ENCODE results near the gene BCAS3. TPM values are rescaled to one million over a fixed set of nuclear protein-coding genes. Genes with fewer than 3 reads are reported as not detected.

The BCAS3 gene
- total RNA-seq, 4 donors from 2014 or later: 41.0 to 81.4 (median 45.6) TPM

DNA sequence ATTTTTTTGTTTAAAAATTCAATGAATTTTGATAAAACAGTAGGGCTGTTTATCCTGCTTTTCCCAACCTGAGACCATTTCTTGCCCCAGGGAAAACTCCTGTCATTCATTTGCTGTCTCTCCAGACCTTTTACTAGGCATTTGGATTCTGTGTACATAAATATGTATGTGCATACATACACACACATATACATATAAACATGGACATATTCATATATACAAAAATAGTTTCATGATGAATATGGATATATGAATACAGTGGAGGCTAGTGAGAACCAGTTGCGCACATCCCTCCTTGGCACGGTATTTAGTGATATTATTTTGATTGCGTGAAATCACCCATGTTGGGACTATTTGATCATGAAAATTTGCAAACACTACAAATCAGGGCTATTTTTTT, 269.9 kb downstream of the BCAS3 start:
- no peak for DNase-seq (ENCODE audit: low spot score in 2 of 2)
- H3K27me3 ChIP-seq: no peaks in the 10 kb centered on the region
- no peaks in the 10 kb centered on the region for H3K9me3 ChIP-seq
- TF ChIP-seq, protein P1, sequence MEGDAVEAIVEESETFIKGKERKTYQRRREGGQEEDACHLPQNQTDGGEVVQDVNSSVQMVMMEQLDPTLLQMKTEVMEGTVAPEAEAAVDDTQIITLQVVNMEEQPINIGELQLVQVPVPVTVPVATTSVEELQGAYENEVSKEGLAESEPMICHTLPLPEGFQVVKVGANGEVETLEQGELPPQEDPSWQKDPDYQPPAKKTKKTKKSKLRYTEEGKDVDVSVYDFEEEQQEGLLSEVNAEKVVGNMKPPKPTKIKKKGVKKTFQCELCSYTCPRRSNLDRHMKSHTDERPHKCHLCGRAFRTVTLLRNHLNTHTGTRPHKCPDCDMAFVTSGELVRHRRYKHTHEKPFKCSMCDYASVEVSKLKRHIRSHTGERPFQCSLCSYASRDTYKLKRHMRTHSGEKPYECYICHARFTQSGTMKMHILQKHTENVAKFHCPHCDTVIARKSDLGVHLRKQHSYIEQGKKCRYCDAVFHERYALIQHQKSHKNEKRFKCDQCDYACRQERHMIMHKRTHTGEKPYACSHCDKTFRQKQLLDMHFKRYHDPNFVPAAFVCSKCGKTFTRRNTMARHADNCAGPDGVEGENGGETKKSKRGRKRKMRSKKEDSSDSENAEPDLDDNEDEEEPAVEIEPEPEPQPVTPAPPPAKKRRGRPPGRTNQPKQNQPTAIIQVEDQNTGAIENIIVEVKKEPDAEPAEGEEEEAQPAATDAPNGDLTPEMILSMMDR (IDR thresholded peaks at IDR 0.05): no peak
- TF ChIP-seq EP300 (IDR thresholded peaks at IDR 0.05): no peak
- TF ChIP-seq POLR2A (IDR thresholded peaks at IDR 0.05): no peak
- TF ChIP-seq POLR2AphosphoS5 (IDR thresholded peaks at IDR 0.05): no peak
- WGBS: 99% methylated on average over 3 of the region's 3 CpGs
- no peak overlapping the region for H3K4me3 ChIP-seq
- H3K36me3 ChIP-seq: no peaks in the 10 kb centered on the region
- no peak overlapping the region for H3K27ac ChIP-seq
- H3K4me1 ChIP-seq: no peaks in the 10 kb centered on the region

DNA sequence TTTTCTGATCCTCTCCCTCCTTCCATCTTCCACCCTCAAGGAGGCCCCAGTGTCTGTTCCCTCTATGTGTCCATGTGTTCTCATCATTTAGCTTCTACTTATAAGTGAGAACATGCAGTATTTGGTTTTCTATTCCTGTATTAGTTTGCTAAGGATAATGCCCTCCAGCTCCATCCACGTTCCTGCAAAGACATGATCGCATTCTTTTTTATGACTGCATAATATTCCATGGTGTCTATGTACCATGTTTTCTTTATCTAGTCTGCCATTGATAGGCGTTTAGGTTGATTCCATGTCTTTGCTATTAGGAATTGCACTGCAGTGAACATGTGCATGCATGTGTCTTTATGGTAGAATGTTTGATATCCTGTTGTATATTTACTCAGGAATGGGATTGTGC, 275.1 kb downstream of the BCAS3 start:
- H3K36me3 ChIP-seq: no peaks in the 10 kb centered on the region
- H3K4me3 ChIP-seq: no peak overlapping the region
- no peaks in the 10 kb centered on the region for H3K27me3 ChIP-seq
- WGBS: 96% methylated on average over 3 of the region's 3 CpGs
- no peak for DNase-seq (ENCODE audit: low spot score in 2 of 2)
- no peaks in the 10 kb centered on the region for H3K9me3 ChIP-seq
- H3K27ac ChIP-seq: no peak overlapping the region
- H3K4me1 ChIP-seq: no peaks in the 10 kb centered on the region
- TF ChIP-seq EP300 (IDR thresholded peaks at IDR 0.05) (no peak), POLR2AphosphoS5 (IDR thresholded peaks at IDR 0.05) (no peak)
- TF ChIP-seq, protein P1 (IDR thresholded peaks at IDR 0.05): no peak

DNA sequence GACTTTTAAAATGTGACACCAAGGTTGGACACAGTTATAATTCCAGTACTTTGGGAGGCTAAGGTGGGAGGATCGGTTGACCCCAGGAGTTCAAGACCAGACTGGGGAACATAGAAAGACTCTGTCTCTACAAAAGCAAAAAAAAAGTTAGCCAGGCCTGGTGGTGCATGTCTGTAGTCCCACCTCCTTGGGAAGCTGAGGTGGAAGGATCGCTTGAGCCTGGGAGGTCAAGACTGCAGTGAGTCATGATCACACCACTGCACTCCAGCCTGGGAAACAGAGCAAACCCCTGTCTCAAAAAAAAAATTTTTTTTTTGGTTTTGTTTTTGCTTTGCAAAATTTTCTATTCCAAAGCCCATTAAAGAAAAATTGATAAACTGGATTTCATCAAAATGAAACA, 281.4 kb downstream of the BCAS3 start:
- H3K9me3 ChIP-seq: peaks cover 4% of the 10 kb centered on the region
- TF ChIP-seq EP300 (IDR thresholded peaks at IDR 0.05): no peak
- TF ChIP-seq, protein P1 (IDR thresholded peaks at IDR 0.05): no peak
- TF ChIP-seq POLR2AphosphoS5 (IDR thresholded peaks at IDR 0.05): no peak
- no peak for TF ChIP-seq POLR2A (IDR thresholded peaks at IDR 0.05)
- H3K27me3 ChIP-seq: no peaks in the 10 kb centered on the region
- peaks cover 8% of the 10 kb centered on the region for H3K36me3 ChIP-seq
- H3K4me1 ChIP-seq: no peaks in the 10 kb centered on the region
- no peak overlapping the region for H3K27ac ChIP-seq
- 90% methylated on average over 2 of the region's 2 CpGs for WGBS
- DNase-seq (ENCODE audit: low spot score in 2 of 2): no peak
- H3K4me3 ChIP-seq: no peak overlapping the region

DNA sequence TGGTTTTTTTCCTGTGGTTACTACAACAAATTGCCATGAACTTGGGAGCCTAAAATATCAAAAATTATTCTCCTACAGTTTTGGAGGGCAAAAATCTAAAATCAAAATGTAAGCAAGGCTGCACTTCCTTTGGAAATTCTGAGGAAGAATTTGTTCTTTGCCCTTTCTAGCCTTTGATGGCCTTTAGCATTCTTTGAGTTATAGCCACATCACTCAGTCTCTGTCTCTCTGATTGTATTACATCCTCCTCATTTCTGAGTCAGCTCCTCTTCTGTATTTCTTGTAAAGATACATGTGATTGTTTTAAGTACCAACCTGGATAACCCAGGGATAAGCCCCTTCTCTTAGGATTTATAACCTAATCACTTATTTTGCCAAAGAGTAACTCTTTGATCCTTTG, 282.0 kb downstream of the BCAS3 start:
- TF ChIP-seq POLR2A (IDR thresholded peaks at IDR 0.05): no peak
- TF ChIP-seq, protein P1 (IDR thresholded peaks at IDR 0.05): no peak
- TF ChIP-seq POLR2AphosphoS5 (IDR thresholded peaks at IDR 0.05): no peak
- Histone ChIP-seq H3K36me3 (peaks cover 8% of the 10 kb centered on the region), H3K4me1 (no peaks in the 10 kb centered on the region), H3K27ac (no peak overlapping the region), H3K9me3 (peaks cover 5% of the 10 kb centered on the region), H3K4me3 (no peak overlapping the region), H3K27me3 (no peaks in the 10 kb centered on the region)
- no peak for DNase-seq (ENCODE audit: low spot score in 2 of 2)

DNA sequence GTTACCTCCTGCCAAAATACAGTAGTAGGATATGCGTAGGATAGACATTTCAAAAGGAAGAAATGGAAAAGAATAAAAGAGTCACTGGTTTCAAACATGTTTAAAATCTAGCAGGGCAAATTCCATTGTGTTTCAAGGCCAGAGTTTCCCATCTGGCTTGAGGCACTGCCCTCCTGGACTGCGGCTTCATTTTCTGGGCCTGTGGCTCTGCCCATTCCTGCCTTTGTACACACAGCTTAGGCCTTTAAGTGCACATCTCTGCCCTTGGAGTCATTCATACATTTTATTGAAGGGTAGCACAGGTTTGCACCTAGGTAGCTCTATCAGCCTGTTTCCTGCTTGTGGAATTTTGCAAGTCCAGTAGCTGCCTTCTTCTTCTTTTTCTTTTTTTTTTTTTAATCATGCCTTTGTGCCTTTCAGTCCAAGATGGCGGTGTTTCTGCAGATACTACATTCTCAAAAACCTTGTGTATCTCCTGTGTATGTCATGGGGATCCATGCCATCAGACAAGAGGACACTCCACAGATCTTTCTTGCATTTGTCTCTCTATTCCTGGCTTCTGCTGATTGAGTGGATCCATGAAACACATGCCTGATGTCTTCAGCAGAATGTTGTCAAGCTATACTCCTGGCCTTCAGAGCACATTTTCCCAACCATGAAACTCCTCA, 282.9 kb downstream of the BCAS3 start:
- DNase-seq (ENCODE audit: low spot score in 2 of 2): no peak
- 96% methylated on average over 3 of the region's 3 CpGs for WGBS

More for the DNA sequence above, 282.9 kb downstream of the BCAS3 start:
- Histone ChIP-seq H3K4me3 (no peak overlapping the region), H3K36me3 (peaks cover 8% of the 10 kb centered on the region), H3K4me1 (no peaks in the 10 kb centered on the region), H3K9me3 (peaks cover 5% of the 10 kb centered on the region), H3K27ac (no peak overlapping the region), H3K27me3 (no peaks in the 10 kb centered on the region)
- TF ChIP-seq POLR2AphosphoS5 (IDR thresholded peaks at IDR 0.05) (no peak), EP300 (IDR thresholded peaks at IDR 0.05) (no peak), POLR2A (IDR thresholded peaks at IDR 0.05) (no peak)
- TF ChIP-seq, protein P1 (IDR thresholded peaks at IDR 0.05): no peak
